Measurements from ENCODE around the gene DHH. TPM values are rescaled to one million over a fixed set of nuclear protein-coding genes. Genes with fewer than 3 reads are reported as not detected.

DHH gene
- total RNA-seq, 1 experiment from 2014 or later: 0.15 TPM

- TF ChIP-seq ZNF532 (CRISPR knock-in tag; IDR thresholded peaks at IDR 0.05; ENCODE audit: borderline replicate concordance) (no peak), NR1H2 (CRISPR knock-in tag; IDR thresholded peaks at IDR 0.05) (no peak), ESRRA (CRISPR knock-in tag; IDR thresholded peaks at IDR 0.05; ENCODE audit: borderline replicate concordance) (no peak), AFF4 (CRISPR knock-in tag; IDR thresholded peaks at IDR 0.05; ENCODE audit: borderline replicate concordance) (no peak), PREB (CRISPR knock-in tag; IDR thresholded peaks at IDR 0.05; ENCODE audit: borderline replicate concordance) (no peak), CREM (CRISPR knock-in tag; IDR thresholded peaks at IDR 0.05) (no peak), SMAD4 (CRISPR knock-in tag; IDR thresholded peaks at IDR 0.05) (no peak), ELF4 (CRISPR knock-in tag; IDR thresholded peaks at IDR 0.05; ENCODE audit: low read depth) (no peak), IRF1 (CRISPR knock-in tag; IDR thresholded peaks at IDR 0.05) (no peak), MXD4 (CRISPR knock-in tag; IDR thresholded peaks at IDR 0.05; ENCODE audit: borderline replicate concordance) (no peak), OVOL2 (CRISPR knock-in tag; IDR thresholded peaks at IDR 0.05; ENCODE audit: borderline replicate concordance) (no peak), E2F1 (CRISPR knock-in tag; IDR thresholded peaks at IDR 0.05) (no peak), NFYB (CRISPR knock-in tag; conservative IDR thresholded peaks at IDR 0.05; ENCODE audit: low read depth) (no peak), ZBTB43 (CRISPR knock-in tag; IDR thresholded peaks at IDR 0.05) (no peak), TCF7 (CRISPR knock-in tag; IDR thresholded peaks at IDR 0.05; ENCODE audit: low read depth) (no peak)
Measured at GRCh38 chr12:49054524-49054923, 40.1 kb downstream of the DHH start (continued).
